Activated CD4-positive, alpha-beta T cell treated with anti-CD3 and anti-CD28 coated beads, Interleukin-10, Interleukin-2, amounts not matched to agents 100 ng/mL and 50 ng/mL, durations not matched to agents 16 hours and 8 hours (primary cell): ENCODE data around the gene HERPUD1.

Source experiments
- DNase-seq: peaks from one replicate; pipeline ENCODE4 v3.0.0-alpha.2; 2020

The HERPUD1 gene

DNA sequence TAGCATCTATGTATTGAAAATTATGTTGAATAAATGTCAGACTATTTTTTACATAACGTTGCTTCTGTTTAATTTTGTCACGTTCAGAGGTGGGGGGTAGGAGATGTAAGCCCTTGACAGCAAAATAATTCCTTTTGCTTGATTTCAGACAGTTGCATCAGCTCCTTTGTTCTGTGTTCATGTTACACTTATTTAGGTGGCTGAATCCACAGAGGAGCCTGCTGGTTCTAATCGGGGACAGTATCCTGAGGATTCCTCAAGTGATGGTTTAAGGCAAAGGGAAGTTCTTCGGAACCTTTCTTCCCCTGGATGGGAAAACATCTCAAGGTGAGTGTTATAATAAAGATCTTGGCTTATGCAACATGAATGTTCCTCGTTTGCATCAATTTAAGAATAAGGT is 4.5 kb downstream of the HERPUD1 start:
- DNase-seq: no peak

DNA sequence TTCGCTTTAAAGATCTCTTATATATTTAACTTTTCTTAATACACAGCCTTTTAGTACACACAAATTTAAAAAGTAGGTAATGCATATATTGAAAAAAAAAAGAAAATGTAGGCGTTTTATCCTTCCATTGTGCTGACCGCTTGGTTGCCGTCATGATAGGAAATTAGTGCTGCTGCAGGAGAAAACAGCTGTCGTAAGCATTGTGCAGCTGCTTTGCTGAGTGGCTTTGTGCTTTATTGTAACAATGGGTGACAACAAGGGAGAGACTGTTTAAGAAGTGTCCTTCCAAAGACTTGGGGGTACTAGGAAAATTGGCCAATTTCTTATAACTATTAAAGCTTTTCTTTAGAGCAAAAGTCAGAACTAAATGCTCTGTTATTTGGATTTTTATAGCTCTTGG is 5.0 kb downstream of the HERPUD1 start:
- DNase-seq: no peak

DNA sequence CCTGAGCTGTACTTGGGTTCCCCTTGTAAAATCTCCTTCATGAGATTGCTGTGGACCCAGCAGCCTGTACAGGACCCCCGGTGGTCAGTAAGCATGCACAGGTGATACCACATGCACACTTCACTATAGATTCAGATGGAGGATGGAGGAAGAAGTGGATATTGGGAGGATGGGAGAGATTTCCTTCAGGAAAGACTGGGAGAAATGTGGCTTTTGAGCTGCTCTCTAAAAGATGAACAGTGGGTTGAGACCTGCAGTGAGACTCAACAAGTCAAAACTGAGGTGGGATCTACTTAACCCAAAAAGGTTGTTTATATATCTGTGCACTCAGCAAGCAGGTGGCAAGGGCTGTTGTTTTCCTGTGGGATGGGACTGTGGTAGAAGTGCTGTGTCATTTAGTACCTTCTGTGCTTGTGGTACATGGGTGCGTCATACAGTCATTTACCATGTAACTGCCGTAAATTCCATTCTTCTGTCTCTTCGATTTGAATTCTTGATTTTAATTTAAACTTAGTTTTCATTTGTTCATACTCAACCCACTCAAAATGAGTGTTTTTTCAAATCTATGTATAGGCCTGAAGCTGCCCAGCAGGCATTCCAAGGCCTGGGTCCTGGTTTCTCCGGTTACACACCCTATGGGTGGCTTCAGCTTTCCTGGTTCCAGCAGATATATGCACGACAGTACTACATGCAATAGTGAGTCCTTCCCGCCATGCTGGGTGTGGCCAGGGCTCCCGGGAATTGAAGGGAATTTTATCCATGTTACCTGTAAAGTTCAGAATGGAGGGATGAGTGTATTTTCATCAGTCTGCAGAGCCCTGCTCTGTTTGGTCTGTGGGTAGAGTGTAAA is 6.9 kb downstream of the HERPUD1 start:
- peak; percentile 91 for DNase-seq

DNA sequence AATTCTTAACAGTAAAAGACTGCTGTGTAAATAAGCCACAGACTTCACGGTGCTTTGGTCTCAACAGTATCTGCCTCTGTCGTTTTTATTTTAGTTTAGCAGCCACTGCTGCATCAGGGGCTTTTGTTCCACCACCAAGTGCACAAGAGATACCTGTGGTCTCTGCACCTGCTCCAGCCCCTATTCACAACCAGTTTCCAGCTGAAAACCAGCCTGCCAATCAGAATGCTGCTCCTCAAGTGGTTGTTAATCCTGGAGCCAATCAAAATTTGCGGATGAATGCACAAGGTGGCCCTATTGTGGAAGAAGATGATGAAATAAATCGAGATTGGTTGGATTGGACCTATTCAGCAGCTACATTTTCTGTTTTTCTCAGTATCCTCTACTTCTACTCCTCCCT is 7.9 kb downstream of the HERPUD1 start:
- no peak for DNase-seq

DNA sequence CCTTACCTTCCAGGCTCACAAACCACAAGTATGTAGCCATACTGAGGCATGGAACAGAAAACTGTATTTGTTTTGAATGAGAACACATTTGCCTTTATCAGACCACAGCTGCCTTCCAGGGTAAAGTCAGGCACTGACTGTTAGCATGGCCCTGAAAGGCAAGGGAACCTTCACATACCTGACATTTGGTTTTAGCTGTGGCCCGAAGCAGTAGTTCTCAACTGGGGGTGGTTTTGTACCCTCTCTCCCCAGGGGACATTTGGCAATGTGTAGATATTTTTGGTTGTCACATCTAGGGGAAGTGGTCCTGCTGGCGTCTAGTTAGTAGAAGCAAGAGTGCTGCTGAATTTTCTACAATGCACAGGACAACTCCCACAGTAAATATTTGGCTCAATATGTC is 9.2 kb downstream of the HERPUD1 start:
- DNase-seq: no peak

DNA sequence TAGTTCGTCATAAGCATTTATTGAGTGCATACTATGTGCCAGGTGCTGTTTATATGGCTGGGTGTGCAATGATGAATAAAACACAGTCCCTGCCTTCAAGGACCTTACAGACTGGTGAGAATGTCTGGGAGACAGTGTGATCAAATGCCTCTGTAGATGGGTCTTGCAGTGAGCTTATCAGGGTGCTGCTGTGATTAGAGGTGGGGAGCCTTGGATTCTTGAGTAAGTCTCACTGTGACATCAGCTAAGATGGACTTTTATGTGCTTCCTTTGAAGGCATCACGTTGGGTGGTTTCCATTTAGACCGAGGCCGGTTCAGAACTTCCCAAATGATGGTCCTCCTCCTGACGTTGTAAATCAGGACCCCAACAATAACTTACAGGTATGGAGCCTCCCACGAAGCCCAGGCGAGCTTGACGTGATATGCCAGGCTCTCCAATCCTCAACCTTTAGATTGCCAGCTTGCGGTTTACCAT is 10.0 kb downstream of the HERPUD1 start:
- no peak for DNase-seq

DNA sequence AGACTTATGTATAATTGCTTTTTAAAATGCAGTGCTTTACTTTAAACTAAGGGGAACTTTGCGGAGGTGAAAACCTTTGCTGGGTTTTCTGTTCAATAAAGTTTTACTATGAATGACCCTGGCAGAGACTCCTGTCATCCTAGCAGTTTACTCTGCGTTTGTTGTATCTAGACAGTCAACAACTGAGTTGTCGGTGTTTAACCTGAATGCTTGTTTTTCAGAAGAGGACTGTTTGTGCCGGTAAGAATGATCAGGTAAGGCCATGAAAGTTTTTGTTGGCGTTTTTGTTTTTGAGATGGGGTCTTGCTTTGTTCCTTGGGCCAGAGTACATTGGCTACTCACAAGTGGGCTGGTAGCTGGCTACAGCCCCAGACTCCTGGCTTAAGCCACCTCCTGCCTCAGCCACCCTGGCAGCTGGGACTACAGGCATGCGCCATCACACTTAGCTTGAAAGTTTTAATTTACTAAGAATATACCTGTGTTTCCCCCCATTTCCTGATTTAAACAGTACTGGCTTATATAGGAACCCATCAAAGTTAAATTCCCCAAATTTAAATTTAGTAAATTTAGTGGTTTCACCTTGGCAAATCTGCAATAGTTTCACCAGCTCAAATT is 11.9 kb downstream of the HERPUD1 start:
- DNase-seq: no peak

DNA sequence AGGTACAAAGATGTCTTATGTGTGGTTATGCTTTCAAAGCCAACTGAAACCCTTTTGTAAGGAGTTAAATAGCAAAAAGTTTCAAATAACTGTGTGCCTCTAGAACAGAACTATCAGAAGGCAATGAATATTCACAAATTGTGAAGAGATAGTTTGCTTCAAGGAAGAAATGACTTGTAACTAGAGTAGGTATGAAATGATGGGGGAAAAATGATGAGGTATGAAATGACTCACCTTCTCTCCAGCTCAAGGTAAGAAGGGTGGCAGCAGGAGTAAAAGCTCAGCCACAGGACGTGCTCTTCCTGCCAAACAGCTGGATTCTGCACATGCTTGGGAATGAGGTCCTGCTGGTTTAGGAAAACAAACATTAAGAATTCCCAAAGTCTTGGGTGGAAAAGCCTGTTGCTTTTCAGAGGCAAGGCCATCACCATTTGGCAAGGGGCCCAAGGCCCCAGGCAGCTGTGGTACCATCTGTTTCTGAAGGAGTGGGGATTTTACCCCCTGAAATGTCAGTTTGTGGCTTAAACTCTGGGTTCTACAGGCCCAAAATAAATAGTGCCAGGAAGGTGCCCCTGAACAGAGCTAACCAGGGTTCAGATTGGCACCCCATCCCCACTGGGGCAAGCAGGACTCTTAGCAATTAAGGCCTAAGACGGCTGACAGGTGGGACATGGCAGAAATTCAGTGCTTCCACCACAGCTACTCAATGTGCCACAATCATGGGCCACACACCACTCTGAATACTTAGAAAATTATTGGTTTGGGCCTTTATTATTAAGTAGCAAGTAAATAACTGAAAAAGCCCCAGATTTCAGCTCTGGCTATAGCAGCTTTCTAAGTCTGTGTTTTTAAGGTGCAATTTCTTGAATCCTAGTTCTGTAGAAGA is 13.3 kb downstream of the HERPUD1 start:
- DNase-seq: peak; percentile 87

DNA sequence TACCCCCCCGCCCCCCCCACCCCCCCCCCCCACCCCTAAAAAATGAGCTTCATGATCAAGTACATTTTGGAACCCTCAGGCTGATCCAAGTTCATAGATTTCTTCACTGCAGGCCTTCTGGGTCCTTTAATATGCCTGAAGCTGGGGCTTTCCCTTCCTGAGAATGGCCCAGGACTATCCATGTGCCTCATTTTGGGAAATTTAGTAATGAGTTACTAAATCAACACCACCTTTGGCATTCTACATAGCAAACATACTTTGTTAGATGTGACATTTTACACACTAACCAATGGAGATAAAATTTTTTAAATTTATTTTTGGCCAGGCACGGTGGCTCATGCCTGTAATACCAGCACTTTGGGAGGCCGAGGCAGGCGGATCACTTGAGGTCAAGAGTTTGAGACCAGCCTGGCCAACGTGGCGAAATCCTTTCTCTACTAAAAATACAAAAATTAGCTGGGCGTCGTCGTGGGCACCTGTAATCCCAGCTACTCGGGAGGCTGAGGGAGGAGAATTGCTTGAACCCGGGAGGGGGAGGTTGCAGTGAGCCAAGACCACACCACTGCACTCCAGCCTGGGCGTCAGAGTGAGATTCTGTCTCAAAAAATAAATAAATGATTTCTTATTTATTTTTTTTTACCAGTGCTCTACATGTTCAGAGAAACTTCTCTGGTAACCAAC is 14.0 kb downstream of the HERPUD1 start:
- DNase-seq: no peak

DNA sequence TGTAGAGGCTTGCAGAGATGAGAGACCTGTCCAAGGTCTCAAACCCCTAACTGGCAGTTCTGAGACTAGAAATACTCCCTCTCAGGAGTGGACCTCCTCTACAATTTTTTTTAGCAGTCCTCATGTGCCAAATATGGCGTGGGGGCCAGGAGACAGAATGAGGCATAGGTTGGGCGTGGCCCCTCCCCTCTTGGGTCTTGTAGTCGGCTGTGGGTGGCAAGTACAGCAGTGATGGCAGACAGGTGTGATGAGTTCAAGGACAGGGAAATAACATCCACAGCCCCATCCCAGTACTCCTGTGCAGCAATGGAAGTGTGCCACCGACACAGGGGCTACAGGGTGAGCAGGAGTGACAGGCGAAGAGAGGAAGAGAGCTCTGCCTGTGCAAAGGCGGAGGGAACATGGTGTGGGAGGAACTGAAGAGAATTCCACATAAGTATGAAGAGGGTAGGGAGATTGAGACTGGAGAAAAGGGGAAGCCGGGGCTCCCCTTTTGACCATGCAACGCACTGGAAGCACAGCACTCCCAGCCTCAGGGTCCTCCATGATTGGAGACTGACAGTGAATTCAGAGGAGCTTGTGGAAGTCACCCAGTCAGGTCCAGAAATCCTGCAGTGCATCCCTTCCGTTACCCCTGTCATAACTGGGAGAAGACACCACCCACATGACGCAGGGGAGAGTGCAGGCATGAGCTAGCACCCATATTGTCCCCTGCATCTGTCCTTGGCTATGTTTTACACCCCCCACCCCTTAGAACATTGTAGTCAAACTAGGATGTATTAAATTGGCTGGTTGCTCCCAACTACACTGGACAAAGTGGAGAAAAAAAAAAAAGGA is 15.0 kb downstream of the HERPUD1 start:
- no peak for DNase-seq

DNA sequence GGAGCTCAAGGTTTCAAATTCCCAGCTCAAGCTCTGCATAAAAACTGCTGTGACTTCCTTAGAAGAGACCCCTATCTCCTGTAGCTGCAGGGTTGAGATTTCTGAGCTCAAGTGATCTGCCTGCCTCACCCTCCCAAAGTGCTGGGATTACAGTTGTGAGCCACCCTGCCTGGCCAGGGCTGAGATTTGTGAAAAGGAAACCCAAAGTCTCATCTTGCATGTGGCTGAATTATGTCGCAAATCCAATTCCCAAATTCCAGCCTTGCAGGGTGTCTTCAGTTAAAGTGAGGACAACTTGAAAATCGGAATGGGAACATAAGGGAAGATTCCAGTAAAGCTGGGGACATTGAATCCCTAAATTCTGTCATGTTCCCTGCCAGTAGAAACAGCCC is 15.7 kb downstream of the HERPUD1 start:
- DNase-seq: no peak

DNA sequence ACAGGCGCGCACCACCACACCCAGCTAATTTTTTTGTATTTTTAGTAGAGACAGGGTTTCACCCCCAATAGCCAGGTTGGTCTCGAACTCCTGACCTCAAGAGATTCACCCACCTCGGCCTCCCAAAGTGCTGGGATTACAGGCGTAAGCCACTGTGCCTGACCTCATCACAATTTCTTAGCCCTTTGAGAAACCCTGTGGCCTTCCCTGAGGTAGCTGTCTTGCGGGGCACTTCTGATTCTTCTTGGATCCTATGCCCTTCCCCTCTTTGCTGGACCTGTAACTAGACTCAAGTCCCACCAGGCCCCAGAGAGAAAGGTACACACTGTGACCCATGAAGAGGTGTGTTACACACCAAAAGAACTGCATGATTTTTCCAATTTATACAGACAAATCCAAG is 16.3 kb downstream of the HERPUD1 start:
- no peak for DNase-seq

DNA sequence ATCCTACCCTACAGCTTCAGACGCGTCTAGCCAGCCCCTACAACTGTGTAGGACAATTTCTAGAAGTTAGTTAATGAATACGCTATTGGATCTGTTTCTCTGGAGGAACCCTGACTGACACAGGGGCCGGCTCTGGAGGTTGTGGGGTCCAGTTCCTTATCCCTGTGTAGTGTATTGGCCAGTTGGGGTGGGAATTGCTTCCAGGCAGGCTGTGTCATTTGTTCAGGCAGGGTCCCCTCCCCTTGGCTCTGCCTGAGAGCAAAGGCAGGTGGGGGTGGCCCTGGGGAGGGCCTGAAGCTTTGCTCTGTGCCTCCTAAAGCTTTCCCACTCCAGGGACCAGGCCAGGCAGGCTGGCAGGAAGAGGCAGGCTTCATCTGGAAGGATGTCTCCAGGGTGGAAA is 18.1 kb downstream of the HERPUD1 start:
- DNase-seq: no peak

DNA sequence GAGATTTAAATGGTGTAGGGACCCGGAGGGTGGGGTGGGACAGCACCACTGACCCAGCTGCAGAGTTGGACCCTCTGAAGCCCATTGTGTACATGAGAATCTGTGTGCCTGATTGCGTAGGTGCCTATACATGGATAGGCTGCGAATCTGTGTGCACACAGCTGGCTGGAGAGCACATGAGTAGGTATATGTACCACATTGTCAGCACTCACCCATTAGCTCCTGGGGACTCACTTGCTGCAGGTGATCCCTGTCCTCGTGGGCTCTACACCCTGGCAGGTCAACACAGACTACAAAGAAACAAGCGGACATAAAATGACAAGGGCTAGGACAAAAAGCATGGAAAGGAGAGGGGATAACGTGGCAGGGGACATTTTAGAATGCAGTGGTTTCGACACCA is 18.5 kb downstream of the HERPUD1 start:
- DNase-seq: no peak

DNA sequence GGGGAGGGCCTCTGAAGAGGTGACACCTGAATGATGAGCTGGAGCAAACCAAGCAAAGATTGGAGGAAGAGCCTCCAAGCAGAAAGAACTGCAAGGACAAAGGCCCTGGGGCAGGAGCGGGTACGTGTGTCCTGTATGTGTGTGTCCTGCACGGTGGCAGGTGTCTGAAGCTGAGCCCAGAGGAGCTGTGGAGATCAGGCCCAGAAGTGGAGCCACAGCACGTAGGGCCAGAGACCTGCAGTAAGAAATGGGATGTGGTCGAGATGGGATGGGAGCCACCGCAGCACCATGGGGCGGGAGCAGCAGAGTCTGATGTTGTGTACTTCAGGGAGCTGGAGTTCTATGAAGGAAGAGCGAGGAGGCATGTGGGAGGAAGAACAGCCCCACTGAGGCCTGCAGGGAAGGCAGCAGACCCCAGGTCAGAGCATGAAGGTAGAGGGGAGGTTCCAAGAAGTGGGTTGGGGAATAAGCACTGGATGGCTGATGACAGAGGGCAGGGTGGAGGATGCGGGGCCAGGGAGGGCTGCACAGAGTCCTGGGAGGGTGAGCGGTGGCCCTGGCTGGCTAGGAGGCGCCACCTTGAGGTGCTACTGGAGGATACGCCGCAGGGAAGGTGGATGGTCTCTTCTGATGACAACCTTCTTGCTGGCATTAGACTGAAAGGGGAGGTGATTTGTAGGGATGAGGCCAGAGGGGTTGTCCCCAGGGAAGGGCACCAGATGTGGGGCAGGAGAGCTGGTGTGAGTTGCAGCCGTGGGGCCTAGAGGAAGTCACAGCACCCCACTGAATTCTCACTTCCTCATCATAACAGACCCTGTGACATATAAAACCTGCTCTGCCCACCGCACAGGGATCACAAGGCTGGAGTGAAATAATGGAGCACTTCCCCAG is 19.2 kb downstream of the HERPUD1 start:
- DNase-seq: peak; percentile 73

DNA sequence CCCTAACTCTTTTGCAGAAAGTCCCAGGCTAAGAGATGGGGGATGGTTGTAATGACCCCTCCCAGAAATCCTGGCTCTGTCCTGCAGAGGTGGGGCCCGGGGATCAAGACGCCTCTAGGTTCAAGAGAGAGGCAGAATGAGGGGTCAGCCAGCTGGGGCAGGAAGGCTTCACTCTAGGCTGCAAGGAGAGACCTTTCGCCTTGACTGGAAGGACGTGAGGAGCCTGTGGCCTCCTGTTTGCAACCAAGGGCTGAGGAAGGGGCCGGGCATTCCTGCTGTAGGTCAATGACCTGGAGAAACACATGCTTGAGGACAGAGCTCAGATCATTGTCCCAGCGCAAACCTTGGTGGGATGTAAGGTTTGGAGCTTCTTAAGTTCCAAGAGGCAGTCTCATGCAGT is 21.1 kb downstream of the HERPUD1 start:
- no peak for DNase-seq

DNA sequence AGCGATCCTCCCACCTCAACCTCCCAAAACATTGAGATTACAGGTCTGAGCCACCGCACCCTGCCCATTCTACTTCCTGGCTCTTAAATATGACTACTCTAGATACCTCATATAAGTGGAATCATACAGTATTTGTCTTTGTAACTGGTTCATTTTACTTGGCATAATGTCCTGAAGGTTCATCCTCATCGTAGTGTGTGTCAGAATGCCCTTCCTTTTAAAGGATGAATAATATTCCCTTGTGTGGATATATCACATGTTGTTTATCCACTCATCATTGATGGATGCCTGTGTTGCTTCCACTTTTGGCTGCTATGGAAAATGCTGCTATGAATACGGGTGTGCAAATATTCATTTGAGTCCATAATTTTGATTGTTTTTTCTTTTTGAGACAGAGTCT is 24.1 kb downstream of the HERPUD1 start:
- DNase-seq: no peak

DNA sequence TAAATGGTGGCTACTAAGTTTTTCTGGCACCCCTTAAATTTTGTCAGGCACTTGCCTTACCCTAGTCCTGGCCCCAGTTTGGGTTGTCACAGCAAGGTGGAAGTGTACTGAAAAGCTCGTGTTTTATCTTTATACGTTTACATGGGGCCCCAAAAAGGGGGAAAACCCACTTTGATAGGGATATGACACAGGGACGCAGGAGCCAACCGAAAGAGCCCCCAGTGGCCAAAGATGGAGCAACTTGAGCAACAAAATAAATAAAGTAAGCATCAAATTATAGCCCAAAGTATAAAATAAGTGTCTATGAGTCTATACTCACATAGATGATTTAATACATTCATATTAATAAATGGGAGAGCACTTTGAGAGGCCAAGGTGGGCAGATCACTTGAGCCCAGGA is 24.8 kb downstream of the HERPUD1 start:
- DNase-seq: no peak

DNA sequence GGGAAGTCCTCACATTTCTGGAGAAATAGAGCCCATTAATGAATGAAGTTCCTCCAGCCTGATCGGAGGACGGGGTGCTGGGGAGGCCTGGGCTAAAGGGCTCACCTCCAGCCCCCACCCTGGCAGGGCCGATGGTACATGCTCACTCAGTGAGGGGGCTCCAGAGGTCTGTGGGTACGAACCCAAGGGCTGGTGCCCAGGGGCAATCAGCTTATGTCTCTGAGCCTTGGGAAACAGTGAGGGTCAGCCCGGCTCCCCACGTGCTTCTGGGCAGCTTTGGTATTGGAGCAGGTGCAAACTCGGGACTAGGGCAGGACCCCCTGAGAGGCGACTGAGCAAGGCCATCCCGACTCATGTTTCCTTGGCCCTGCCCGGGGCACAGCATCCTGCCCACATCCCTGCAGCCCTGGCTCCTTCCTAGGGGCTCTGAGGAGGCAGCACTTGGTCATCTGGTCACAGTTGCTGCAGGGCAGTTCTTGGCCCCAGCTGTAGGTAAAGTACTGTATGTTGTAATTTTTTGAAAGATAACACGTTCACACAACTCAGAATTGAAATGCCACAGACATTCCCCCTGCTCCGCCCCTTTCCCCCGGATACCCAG is 28.8 kb downstream of the HERPUD1 start:
- DNase-seq: no peak

DNA sequence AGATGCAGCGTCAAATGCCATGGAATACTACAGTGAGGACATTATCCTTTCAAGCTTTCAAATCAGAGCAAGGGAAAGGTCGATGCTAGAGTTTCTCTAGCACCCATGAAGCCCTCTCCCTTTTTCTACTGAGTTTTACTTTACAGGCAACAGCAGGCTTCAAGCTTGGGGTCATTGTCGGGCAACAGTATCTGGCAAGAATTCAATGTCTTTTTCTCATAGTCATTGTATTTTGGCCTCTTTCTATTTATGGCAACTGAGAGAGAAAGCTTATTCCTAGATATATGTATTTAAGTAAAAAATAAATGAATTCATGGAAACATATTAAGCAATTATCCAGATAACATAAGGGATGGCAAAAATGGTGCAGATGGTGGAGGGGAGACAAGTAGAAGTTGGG is 29.4 kb downstream of the HERPUD1 start:
- DNase-seq: no peak
